GM18867 (cell line): Measurements from ENCODE around the gene CARD14.
"Not testable (repeated sequence)": the region's sequence is repeated elsewhere in the genome, so short reads cannot be mapped to it uniquely, and the experiment has no call there.

ENCODE experiments used
- ATAC-seq: cut with Tn5 transposase; IDR thresholded peaks from one replicate; pipeline ENCODE4 v1.9.1; 2021; ENCODE audit warnings: mild to moderate bottlenecking, moderate library complexity; ENCODE audit not compliant: unreplicated experiment

The CARD14 gene

DNA sequence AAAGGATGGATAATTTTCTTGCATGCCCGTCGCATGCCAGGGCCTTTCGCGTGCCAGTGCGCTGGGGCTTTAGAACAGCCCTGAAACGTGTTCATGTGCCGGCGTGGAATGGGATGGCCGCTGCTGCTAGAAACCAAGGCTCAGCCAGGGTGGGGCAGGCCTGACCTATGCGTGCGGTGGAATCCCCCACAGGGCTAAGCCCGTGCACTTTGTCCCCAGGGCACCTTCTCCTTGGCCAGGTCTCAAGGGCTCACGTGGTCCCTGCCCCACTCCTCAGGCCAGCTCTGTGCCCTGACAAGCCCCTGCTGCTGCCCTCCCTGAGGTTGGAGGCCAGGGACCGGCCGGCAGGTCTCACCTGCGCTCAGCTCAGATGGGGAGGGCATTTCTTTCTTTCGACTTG, 77.7 kb downstream of the CARD14 start:
- ATAC-seq: no peak

GRCh38 chr17:80248001-80248893, 78.4 kb downstream of the CARD14 start:
- ATAC-seq: no peak

GRCh38 chr17:80248894-80249710, 79.3 kb downstream of the CARD14 start:
- ATAC-seq: no peak

GRCh38 chr17:80251966-80252365, 82.1 kb downstream of the CARD14 start:
- no peak for ATAC-seq

- peak; percentile 54 for ATAC-seq
Observed at GRCh38 chr17:80252871-80253270, 83.0 kb downstream of the CARD14 start.

DNA sequence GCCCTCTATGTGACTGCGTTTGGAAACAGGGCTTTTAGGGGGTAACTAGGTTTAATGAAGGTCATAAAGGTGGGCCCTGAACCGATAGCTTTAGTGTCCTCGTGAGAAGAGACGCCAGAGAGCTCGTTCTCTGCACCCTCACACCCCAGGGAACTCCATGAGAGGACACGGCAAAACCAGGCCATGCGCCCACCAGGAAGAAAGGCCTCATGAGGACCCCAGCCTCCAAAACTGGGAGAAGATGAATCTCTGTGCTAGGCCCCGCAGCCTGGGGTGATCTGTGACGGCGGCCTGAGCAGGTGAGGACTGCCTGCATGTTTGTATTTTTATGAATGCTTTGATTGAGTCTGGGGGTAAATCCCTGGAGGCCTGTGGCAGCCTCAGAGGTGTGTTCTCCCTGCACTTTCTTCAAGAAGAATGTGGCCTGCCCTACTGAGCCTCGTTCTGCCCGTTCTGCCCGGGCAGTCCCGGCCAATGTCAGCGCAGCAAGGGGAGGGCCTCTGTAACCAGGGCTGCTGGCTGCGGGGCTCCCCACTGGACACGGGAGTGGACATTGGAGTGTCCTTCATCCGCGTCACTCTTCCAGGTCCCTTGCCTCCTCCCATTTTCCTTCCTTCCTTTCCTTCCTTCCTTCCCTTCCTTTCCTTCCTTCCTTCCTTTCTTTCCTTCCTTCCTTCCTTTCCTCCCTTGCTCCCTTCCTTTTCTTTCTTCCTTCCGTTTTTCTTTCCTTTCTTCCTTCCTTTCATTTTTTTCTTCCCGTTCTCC, 84.0 kb downstream of the CARD14 start:
- no peak for ATAC-seq

GRCh38 chr17:80254396-80255251, 84.8 kb downstream of the CARD14 start:
- peak; percentile 45 for ATAC-seq

DNA sequence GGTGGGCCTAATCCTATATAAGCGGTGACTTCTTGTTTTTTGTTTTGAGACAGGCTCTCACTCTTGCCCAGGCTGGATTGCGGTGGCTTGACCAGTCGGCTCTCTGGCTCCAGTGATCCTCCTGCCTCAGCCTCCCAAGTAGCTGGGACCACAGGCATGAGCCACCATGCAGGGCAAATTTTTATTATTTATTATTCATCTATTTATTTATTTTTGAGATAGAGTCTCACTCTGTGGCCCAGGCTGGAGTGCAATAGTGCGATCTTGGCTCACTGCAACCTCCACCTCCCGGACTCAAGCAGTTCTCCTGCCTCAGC, 86.2 kb downstream of the CARD14 start:
- ATAC-seq: no peak

DNA sequence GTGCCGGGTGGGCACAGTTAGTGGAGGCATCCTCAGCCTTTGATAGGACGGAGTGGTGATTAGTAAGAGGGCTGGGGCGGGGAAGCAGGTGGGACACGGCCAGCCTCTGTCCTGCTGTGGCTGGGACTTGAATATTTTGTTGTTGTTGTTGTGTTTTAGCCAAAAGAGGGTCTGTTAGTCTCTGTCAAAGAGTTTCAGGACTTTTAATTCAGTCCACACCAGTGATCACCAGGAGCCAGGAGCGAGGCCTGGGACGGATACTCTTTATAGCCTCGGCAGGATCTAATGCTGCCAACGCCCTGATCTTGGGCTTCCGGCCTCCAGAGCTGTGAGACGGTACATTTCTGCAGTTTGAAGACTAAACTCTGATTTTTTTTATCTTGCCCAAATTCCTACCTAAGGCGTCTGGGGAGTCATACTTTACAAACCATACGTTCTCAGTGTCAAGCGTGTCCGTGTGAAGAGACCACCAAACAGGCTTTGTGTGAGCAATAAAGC, 87.9 kb downstream of the CARD14 start:
- no peak for ATAC-seq

GRCh38 chr17:80258296-80258695, 88.5 kb downstream of the CARD14 start:
- not testable (repeated sequence) for ATAC-seq
